Measurements from ENCODE around the gene COMMD1.

DNA sequence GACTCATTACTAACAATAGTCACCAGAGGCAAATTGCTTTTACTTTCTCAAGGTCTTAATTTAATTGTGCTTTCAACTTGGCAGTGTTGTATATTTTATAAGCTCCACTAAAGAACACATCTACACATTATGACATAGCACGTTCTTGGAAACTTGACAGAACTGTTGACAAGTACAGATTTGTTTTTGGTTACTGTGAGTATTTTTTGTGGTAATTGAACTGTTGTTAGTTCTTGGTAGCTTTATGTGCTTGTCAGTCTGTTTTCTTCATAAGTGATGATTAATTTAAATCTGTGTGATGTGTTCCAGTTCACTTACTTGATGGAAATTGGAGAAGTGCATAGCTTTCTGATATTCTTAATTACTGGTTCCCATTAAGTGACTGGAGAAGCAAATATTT lies 63.9 kb downstream of the COMMD1 start:
- TF ChIP-seq, protein P1, sequence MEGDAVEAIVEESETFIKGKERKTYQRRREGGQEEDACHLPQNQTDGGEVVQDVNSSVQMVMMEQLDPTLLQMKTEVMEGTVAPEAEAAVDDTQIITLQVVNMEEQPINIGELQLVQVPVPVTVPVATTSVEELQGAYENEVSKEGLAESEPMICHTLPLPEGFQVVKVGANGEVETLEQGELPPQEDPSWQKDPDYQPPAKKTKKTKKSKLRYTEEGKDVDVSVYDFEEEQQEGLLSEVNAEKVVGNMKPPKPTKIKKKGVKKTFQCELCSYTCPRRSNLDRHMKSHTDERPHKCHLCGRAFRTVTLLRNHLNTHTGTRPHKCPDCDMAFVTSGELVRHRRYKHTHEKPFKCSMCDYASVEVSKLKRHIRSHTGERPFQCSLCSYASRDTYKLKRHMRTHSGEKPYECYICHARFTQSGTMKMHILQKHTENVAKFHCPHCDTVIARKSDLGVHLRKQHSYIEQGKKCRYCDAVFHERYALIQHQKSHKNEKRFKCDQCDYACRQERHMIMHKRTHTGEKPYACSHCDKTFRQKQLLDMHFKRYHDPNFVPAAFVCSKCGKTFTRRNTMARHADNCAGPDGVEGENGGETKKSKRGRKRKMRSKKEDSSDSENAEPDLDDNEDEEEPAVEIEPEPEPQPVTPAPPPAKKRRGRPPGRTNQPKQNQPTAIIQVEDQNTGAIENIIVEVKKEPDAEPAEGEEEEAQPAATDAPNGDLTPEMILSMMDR (IDR thresholded peaks at IDR 0.05), result no peak
- no peak for TF ChIP-seq POLR2A (IDR thresholded peaks at IDR 0.05)

All from uterus (tissue), 2 donors.